ENCODE data around the gene ADTRP.
A peak's percentile ranks its signal among the peaks of the same experiment; 100 is the strongest.

Gene ADTRP, protein sequence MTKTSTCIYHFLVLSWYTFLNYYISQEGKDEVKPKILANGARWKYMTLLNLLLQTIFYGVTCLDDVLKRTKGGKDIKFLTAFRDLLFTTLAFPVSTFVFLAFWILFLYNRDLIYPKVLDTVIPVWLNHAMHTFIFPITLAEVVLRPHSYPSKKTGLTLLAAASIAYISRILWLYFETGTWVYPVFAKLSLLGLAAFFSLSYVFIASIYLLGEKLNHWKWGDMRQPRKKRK

GRCh38 chr6:11778648-11779328 lies at the start of gene ADTRP:
TSS of gene ADTRP (minus strand) at chr6:11778803. CDS start at chr6:11778759, 44 bp downstream.
- no peak for DNase-seq

DNA sequence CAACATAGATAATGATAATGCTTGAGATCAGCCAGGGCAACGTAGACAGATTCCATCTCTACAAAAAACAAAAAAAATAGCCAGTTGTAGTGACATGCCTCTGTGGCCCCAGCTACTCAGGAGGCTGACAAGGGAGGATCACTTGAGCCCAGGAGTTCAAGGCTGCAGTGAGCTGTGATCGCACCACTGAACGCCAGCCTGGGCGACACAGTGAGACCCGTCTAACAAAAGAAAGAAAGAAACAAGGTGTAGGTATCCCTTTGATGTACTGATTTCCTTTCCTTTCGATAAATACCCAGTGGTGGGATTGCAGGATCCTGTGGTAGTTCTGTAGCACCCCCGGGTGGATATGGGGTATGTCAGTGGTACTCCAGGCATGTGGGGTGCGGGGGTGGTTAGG lies 48.2 kb upstream of the ADTRP start:
- DNase-seq: no peak

DNA sequence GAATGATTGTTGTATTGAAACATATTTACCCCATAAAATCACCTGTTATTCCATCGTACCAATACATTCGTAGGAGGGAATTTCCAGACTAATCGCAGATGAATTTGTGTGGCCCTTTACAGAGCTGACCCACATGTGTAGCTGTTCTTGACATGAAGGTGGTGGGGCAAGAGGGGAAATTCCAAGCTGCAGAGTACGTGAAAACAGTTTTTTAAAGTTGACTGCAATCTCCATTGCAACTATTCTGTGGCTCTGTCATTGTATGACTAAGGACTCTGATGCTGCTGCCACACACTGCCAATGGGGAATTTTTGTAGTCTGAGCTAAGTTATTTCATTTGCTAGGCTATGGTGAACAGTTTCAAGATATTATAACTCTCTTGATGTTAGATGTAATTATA lies 46.4 kb upstream of the ADTRP start:
- DNase-seq: no peak

- peak; percentile 8 for DNase-seq
Observed at GRCh38 chr6:11822346-11822745, 43.7 kb upstream of the ADTRP start.

DNA sequence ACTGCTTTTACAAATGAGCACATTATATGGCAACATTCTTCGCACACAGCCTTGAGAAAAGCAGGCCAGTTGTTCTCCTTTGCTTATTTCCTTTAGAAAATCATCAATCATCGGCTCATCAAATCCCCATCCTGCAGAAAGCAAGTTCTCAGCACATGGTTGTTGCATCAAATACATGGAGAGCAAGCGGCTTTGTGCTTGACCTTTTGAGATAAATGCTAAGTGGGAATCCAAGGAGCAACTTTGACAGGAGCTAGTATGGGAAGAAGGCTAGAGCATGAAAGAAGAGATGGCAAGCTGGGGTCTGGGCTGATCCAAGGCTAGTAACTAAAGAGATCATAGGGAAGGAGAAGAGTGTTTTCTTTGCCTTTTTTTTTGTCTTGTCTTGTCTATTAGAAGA lies 43.2 kb upstream of the ADTRP start:
- no peak for DNase-seq

- no peak for DNase-seq
Observed at GRCh38 chr6:11820821-11821220, 42.2 kb upstream of the ADTRP start.

- no peak for DNase-seq
Observed at GRCh38 chr6:11819486-11819885, 40.9 kb upstream of the ADTRP start.

DNA sequence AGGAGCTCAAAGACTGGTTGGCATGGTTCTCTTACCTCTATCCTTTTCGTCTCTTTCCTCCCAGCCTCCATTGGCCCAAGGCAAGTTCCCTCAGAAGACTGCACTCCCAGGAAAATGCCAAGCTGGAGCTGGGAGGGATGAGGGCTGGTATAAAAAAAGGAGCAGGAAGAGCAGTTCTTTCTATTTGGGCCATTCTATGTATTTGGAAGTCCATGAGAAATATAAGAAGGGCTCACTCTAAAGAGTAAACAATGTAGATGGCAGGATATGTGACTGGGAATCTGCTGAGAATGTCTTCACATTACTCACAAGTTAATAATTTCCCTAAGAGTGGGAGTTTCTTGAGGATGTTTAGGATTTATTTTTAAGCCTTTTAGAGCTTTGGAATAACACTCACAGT lies 36.6 kb upstream of the ADTRP start:
- no peak for DNase-seq

DNA sequence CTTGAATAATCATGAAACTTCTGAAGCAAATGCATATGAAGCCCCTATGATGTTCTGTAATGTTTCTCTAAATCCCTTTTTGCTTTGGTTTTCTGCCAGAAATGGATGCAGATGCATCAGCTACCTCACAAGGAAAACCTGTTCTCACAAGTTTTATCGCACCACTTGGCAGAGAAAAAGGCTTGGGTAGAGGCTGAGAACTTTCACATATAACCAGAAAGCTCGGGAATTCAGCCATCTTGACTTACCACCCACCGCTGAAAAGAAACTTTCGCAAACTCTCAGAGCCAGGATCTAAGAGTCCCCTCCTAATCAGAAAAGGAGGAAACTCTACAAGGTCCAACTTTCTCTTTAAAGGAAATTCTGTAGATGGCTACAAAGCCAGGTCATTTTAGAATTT lies 36.2 kb upstream of the ADTRP start:
- no peak for DNase-seq

GRCh38 chr6:11814106-11814505 lies 35.5 kb upstream of the ADTRP start:
- no peak for DNase-seq

- DNase-seq: no peak
Observed at GRCh38 chr6:11813606-11814005, 35.0 kb upstream of the ADTRP start.

GRCh38 chr6:11812951-11813350 lies 34.3 kb upstream of the ADTRP start:
- no peak for DNase-seq

DNA sequence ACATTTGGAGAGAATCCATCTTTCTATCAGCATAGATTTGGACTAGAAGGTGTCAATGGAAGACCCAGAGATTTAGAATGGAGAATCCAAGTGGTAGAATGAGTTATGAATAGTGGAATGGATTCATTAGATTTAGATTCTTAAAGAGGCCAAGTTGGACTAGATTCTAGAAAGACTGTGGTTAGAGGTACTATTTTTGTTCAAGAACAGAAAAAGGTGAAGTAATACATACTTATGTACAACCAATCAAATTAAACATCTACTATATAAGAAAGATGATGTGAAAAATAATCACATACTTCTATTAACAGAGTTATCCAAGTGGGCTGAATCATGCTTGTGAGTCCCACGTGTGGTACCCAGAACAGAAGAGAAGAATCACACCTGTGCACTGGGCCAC lies 33.8 kb upstream of the ADTRP start:
- DNase-seq: no peak

- no peak for DNase-seq
Observed at GRCh38 chr6:11811644-11812264, 33.2 kb upstream of the ADTRP start.

GRCh38 chr6:11810854-11811643 lies 32.4 kb upstream of the ADTRP start:
- DNase-seq: no peak

DNA sequence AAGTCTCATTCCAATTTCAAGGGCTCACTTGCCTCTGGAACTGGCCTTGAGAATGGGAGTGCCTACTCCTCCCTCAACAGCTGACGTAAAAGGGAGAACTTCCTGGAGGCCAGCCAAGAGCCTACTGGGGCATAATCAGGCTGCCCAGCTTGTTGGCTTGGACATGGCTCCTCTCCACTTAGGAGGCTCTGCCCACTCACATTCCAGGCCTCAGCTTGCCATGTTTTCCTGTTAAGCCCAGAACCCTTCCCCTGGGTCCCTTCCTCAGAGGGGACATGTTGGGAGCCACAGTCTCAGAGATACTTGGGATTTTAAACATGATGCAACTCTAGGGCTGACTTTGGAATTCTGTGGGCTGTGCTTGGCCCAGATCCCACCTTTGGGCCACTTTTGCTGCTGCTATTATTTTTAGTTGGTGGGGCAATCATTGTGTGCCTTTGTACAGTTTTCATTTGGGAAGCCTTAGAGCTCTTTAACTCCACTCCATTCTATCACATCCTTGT lies 31.5 kb upstream of the ADTRP start:
- DNase-seq: no peak

GRCh38 chr6:11808054-11808453 lies 29.5 kb upstream of the ADTRP start:
- no peak for DNase-seq

- no peak for DNase-seq
Observed at GRCh38 chr6:11806561-11807317, 28.1 kb upstream of the ADTRP start.

DNA sequence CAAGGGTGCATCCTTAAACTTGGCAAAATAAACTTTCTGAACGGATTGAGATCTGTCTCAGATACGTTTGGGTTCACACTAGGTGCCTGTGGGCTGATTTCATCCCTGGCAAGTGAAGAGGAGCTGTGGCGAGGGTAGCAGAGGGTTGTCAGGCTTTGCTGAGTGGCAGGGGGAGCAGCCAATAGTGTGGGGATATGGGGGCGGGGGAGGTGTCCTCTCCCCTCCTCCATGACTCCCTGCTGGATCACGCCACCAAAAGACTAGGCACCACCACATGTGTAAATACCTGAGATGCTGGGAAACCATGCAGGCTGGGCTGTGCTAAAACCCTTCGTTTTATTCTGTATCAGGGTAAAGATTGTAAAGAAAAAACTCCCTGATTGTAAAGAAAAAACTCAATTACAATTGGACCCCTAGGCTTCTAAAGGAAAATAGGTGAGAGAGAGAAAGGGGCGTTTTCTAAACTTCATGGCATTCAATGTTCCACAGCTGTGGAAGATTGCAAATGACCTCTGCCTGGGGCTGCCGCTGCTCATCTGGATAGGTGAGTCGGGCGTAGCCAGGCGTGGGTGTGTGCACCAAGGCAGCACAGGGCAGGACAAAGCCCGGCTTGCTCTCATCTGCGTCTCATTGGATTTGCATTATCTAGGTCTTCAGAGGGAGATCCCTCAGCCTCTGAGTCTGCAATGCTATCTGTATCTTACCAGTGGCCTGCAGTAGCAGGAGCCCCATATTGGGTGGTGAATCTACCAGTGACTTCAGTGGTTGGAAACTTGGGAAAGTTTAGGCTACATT lies 26.9 kb upstream of the ADTRP start:
- DNase-seq: no peak

GRCh38 chr6:11804701-11805100 lies 26.1 kb upstream of the ADTRP start:
- DNase-seq: no peak

DNA sequence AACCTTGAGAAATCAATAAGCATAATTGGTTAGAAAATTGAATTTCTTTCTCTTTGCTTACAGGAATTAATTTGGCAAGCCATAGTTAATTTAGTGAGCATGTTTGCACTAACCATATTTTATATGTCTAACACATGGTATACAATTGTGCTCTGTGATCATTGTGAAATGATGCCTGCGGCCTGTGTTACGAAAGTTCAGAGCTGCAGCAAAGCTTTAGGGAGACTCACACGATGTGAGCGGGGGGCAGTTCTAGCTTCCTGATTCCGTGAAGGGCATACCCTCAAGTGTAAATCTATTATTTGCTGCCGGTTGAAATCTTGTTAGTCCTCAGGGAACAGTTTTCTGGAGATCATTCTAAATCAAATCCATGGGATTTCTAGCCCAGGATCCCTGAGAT lies 25.5 kb upstream of the ADTRP start:
- DNase-seq: no peak

DNA sequence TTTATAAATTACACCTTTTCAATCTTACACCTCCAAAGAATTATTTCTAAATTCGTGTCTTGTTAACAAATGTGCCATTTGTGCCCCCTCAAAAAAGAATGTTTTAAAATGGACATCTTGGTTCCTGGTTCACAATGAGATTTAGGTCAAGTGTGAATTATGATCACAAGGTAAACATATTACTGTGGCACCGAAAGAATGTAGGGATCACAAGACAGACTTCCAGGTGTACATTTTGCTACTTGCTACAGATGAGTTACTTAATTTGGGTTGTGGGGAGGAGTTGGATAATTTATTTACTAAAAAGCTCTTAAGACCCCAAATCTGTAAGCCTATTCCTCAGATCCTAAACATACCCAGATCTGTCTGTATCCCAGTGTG lies 25.0 kb upstream of the ADTRP start:
- no peak for DNase-seq

Measured in CD4-positive, alpha-beta T cell treated with Interleukin-17A for 4 hours (primary cell).